8988T (cell line): ENCODE results near the gene PTPRN2.
"Not testable (repeated sequence)": the region's sequence is repeated elsewhere in the genome, so short reads cannot be mapped to it uniquely, and the experiment has no call there.

Source experiments
- DNase-seq: peaks from one replicate; pipeline ENCODE4 v3.0.0; 2011

The PTPRN2 gene

DNA sequence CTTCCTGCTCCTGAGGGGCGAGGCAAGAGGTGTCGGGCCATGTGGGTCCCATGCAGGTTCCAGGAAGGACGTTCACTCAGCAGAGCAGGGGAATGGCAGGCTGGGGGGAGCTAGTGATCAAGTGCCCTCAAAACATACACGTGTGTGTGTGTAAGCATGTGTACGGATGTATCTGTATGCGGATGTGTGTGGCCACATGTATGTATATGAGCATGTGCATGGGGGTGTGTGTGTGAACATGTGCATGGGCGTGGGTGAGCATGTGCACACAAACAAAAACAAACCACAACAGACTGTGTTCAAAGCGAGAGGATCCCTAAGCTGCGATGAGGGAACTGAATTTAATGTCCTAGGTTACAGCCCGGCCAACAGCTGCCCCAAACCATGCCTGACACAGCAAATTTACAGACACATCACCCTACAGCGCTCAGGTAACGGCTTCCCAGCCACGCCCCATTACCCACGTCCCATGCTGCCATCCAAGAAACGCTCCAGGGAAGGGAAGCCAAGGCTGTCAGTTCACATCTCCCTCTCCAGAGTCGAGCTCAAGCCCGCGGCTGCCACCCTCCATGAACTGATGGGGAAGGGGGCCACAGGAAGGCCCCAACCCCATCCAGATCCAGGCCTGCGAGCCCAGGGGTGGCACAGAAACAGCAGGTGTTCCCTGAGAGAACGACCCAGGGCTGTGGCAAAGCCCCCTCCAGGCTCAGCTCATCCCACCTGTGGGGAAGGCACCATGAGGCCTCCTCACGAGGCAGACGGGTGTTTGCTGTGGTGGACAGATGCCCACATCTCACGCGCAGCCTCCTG, 56.6 kb downstream of the PTPRN2 start:
- DNase-seq = no peak

DNA sequence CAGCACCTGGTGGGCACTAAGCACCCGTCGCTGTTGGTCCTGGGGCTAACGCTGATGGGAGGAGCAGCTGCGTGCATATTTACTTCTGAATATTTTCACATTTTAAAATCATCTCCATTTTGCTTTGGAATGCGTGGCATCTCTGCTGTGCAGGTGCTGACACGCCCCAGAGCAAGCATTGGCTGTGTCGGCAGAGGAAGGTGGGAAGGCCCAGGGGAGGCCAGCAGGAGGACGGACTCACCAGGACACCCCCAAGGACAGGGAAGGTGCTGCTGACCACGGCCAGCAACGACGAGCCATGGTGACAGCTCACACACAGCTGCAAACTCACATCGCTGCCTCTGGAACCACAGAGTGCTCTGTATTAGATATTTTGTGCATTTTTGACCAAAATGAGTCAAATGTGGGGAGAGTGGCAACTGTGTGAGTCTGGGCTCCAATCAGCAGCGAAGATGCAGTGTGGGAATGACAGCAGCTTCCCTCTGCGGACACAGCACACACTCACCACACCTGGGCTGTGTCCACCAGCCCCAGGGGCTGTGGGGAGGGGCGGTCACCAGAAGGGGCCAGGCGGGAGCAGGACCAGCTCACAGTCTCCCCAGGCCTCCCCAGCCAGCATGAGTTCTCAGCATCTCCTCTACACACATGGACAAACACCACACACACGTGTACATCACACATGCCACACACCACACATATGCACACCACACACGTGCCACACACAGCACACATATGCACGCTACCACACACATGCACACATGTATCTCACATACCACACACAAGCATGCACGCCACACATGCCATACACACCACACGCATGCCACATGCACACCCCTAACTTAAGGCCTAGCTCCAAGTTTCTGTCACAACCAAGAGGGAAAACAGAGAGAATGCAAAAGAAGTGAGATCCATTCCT, 58.2 kb downstream of the PTPRN2 start:
- DNase-seq = no peak

DNA sequence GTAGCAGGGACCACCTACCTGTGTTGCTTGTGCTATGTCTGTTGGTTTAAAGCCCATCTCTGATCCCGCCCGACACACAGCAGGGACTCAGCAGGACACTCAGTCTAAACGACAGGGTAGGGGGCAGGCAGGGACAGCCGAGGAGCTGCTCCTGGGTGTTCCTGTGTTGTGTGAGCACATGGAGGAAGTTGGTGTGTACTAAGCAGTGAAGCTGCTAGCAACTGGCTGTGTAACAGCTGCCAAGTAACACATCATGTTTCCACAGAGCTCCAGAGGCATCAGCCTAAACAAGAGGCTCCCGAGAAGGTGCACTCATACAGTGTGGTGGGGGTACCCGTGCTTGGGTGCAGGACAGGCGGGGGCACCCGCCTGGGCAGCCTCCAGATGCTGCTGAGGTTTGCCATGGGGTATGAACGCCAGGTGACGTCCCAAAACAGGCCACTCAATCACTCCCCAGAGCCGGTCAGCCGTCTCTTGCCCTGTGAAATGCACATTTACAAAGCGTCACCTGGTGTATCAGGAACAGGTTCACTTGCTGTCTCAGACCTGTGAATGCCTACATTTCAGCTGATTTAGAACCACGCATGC, 59.6 kb downstream of the PTPRN2 start:
- DNase-seq = no peak

DNA sequence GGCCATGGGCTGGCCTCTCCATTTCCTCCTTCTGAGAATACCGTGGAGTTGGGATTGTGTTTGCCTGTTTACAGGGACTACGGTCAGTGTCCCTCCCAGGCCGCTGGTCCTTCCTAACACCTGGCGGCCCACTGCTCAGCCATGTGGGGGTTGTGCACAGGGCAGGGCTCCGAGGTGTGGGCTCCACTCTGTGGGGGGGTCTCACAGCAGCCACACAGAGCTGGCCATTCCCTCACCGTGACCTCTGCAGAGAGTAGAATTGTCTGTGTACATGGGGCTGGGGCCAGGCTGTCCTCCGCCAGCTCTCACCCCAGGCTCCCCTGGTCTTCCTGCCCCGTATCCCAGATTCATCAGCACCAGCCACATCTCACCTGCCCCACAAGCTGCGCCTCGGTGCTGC, 60.1 kb downstream of the PTPRN2 start:
- DNase-seq = no peak

DNA sequence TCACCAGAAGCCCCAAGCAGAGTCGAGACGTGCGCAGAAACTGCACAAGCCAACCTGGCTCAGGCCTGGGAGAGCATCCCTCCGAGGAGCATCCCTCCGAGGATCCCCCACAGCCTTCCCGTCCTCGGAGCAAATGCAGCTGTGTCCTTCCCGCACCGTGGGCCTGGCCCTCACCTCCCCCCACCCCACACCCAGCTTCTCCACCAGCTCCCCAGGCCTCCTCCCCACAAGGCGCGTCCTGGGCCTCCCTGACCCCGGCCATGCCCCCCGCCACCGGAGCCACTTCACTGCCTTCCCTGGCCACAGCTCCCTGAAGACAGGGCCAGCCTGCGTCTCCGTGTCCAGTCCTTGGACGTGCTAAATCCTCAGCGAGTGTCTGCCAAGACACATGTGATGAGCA, 60.6 kb downstream of the PTPRN2 start:
- no peak for DNase-seq

DNA sequence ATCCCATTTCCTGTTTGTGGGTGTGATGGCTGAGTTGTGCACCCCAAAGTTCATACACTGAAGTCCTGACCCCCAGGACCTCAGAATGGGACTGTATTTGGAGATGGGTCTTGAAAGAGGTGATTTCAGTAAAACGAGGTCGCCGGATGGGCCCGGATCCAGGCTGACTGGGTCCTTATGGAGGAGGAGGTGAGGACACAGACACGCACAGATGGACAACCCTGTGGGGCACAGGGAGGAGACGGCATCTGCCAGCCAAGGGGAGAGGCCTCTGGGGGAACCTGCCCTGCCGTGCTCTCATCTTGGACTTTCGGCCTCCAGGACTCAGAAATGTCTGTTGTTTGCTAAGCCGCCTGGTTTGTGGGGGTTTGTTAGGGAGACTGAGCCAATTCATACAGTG, 61.1 kb downstream of the PTPRN2 start:
- DNase-seq = no peak

DNA sequence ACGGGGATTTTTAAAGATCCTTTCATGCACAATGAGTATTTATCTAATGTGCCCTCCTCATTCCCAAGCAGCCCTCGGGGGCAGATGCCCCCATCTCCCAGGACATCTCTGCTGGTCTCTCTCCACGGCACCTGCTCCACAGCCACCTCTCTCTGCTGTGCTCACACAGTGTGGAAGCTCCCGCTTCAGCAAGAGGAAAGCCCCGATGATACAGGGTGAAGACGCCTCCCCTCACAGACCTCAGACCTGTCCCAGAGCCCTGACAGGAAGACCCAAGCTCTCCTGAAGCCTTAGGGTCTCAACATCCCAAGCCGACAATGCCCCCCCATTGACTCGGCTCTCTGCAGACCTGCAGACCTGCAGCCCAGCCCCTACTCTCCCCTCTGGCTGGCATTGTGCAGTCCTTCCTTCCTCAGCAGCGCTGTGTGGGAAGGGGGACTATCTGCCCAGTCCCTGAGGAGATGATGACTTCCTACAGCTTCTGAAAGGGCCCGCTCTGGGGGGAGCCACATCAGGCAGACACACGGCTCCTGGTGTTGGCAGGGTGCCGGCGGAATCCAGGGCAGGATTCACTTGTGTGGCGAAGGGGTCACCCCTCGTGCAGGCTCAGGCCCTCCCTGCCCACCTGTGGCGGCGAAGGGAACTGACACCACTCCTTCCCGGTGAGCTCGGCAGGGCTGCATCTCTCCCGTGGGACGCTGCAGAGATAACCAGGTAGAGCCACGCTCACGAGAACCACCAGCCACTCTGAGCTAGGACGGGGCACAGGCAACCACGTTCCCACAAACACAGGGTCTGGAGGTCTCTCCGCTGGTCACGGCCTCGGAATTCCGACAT, 61.8 kb downstream of the PTPRN2 start:
- DNase-seq = no peak

DNA sequence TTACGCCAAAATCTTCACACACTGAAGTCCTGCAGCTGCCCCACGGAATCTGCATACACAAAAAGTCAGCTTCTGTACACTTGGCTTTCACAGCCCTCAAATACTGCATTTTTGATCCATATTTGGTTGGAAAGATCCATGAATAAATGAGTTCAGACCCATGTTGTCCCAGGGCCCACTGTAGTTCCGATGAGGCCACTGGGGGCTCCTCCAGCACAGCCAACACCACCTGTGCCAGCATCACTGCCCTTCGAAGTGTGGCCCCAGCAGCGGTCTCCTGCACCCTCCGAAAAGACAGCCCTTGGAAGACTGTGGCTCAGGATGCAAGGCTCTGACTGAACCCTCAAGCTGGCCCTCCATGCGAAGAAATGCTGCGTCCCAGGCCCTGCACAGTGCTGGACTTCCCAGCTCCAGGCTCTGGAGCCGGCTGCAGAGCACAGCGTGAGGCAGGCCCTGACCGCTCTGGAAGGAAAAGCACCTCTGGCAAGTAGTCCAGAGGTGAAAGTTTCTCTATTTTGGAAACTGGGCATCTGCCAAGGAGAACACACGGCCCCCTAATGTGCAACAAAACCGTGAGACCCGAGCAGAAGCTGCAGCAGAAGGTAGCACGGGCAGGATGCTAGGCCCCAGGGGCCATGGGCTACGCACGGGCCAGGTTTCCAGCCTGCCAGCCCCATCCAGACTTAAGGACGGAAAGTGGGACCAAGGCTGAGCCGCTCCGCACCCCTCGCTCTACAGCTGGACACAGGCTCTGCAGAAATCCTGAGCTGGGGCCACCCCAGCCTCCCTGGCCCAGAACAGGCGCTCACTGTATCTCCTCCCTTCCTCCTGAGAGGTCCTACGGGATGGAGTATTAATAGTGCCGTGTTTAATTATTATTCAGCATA, 62.6 kb downstream of the PTPRN2 start:
- DNase-seq = no peak

DNA sequence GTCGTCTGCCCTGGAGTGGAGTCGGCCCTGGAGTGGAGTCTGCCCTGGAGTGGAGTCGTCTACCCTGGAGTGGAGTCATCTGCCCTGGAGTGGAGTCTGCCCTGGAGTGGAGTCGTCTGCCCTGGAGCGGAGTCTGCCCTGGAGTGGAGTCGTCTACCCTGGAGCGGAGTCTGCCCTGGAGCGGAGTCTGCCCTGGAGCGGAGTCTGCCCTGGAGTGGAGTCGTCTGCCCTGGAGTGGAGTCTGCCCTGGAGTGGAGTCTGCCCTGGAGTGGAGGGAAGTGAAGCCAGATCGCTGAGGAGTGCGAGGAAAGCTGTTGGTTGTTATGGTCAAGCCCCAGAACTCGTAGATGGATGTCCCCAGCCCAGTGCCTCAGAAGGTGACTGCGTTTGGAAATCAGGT, 63.3 kb downstream of the PTPRN2 start:
- not testable (repeated sequence) for DNase-seq

DNA sequence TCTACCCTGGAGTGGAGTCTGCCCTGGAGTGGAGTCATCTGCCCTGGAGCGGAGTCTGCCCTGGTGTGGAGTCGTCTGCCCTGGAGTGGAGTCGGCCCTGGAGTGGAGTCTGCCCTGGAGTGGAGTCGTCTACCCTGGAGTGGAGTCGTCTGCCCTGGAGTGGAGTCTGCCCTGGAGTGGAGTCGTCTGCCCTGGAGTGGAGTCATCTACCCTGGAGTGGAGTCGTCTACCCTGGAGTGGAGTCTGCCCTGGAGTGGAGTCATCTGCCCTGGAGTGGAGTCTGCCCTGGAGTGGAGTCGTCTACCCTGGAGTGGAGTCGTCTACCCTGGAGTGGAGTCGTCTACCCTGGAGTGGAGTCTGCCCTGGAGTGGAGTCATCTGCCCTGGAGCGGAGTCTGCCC, 63.7 kb downstream of the PTPRN2 start:
- not testable (repeated sequence) for DNase-seq

DNA sequence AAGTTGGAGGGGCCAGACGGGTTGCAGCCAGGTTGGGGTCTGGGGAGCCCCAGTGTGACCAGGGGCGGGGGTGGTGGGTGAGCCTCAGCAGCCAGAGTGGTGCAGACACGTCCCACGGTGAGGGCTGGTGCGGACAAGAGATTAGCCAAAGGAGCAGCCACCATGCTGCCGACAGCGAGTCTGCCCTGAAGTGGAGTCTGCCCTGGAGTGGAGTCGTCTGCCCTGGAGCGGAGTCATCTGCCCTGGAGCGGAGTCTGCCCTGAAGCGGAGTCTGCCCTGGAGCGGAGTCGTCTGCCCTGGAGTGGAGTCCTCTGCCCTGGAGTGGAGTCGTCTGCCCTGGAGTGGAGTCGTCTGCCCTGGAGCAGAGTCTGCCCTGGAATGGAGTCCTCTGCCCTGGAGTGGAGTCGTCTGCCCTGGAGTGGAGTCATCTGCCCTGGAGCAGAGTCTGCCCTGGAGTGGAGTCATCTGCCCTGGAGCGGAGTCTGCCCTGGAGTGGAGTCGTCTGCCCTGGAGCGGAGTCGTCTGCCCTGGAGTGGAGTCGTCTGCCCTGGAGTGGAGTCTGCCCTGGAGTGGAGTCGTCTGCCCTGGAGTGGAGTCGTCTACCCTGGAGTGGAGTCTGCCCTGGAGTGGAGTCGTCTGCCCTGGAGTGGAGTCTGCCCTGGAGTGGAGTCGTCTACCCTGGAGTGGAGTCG, 64.3 kb downstream of the PTPRN2 start:
- not testable (repeated sequence) for DNase-seq

DNA sequence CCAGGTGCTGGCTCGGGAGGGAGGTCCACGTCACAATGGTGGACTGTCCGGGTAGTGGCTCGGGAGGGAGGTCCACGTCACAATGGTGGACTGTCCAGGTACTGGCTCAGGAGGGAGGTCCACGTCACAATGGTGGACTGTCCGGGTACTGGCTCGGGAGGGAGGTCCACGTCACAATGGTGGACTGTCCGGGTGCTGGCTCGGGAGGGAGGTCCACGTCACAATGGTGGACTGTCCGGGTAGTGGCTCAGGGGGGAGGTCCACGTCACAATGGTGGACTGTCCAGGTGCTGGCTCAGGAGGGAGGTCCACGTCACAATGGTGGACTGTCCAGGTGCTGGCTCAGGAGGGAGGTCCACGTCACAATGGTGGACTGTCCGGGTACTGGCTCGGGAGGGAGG, 65.8 kb downstream of the PTPRN2 start:
- DNase-seq = not testable (repeated sequence)

DNA sequence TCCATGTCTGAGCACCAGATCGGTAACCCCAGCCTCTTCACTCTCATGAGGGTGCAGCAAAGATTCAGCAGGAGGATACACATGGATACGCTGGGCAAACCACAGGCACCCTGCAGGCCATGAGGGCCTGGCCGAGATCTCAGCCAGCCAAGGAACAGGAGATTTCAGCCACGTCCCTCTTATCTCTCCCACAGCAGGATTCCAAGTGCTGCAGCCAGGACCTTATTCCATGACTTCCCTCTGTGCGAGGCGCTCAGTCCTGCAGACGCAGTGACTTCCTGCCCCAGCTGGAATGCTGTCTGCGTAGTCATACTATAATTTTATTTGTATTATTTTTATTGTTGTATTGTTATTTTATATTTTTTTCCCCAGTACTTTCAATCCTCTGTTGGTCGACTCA, 66.8 kb downstream of the PTPRN2 start:
- no peak for DNase-seq

DNA sequence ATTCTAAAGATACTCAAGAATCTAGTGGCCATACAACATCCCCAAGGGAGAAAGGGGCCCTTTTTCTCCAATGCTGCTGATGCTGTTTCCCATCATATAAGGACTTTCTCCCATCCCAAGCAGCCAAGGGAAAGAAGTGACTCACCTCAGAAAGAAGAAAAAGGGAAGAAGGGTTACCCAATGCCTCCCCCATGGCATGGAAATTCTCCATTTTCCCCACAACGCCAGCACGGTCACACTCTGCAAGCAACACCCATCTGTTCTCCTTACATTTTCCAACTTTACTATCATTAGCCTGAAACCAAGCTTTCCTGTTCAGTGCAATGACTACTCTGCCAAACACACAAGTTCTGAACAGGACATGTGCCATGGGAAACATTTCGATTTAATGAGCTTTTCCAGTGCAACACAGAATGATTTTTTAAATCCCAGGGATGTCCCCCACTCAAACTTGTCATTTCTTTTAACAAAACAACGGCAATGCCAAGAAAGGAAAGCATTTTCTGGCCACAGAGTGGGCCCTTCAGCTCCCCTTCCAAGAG, 67.9 kb downstream of the PTPRN2 start:
- DNase-seq = no peak

DNA sequence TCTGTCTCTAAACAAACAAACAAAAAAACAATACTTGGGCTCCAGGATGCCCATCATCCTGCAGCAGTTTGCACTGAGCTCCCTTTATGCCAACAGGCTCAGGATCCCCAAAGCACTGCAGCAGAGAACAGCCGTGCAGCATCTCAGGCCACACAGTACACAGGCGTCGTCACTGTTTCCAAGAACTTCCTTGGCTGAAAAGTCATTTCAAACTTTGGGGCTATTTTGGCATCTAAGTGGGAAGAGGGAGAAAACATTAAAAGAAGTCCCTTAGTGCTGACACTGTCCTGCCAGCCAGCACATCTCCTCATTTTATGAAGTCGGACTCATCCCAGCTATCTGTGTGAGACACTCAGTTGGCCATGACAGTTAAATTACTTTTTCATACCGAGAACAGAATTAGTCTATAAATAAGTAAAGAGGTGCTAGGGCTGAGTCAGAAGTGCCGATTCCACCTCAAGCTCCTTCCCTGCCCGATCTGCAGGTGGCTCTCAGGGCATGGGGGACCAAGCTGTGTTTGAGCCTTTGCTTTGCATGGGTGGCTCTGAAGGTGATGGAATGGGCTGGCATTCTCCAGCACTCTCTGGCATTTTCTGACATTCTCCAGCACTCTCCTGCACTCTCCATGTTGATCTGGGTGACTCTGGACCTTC, 68.5 kb downstream of the PTPRN2 start:
- no peak for DNase-seq

DNA sequence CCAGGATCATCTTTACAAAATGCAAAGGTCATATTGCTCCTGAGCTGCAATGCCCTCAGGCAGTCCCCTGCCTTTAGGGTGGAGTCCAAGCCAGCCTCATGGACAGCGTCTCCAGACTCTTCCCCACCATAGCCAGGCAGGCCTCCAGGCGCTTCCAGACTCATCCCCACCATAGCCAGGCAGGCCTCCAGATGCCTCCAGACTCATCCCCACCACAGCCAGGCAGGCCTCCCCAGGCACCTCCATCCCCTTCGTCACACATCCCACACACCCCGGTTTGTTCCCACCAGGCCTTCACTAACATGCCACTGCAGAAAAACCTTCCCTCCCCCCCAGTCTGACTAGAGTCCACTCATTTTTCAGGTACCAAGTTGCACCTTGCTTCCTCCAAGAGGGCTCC, 70.1 kb downstream of the PTPRN2 start:
- DNase-seq = no peak

DNA sequence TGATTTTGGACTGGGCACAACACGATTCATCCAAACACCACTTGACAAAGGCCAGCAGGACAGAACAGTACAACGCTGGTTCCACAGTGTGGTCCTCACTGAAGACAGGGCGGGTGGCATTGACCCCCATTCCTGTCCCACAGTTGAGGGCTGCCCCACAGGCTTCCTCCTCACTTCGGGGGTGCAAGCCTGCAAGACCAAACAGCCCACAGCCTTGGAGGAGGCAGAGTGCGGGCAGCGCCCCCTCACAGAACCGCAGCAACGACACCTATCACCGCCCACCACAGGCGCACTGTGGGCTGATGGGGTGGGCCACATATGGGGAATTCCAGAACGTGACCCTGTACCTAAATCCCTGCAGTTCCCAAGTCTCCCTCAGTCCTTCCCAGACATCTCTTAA, 70.6 kb downstream of the PTPRN2 start:
- no peak for DNase-seq

DNA sequence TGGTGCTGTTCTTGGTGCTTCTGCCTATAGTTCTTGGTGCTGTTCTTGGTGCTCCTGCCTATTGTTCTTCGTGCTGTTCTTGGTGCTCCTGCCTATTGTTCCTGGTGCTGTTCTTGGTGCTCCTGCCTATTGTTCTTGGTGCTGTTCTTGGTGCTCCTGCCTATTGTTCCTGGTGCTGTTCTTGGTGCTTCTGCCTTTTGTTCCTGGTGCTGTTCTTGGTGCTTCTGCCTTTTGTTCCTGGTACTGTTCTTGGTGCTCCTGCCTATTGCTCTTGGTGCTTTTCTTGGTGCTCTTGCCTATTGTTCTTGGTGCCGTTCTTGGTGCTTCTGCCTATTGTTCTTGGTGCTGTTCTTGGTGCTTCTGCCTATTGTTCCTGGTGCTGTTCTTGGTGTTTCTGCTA, 71.1 kb downstream of the PTPRN2 start:
- DNase-seq = no peak

DNA sequence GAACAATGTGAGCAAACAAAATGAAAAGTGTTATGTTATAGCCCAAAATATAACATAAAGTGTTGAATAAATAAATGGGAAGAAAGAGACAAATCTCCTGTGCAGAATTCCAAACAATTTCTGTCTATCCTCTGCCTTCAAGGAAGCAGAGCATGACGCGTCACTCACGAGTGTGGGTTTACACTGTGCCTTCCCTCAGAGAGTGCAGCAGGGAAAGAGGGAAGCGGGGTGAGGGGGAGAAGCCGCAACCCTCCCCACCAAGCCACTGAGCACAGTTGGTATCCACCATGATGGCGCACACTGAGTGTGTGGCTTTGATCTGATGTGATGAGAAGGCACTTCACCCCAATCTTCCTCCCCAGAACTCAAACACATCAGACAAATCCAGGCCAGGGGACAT, 74.8 kb downstream of the PTPRN2 start:
- no peak for DNase-seq

DNA sequence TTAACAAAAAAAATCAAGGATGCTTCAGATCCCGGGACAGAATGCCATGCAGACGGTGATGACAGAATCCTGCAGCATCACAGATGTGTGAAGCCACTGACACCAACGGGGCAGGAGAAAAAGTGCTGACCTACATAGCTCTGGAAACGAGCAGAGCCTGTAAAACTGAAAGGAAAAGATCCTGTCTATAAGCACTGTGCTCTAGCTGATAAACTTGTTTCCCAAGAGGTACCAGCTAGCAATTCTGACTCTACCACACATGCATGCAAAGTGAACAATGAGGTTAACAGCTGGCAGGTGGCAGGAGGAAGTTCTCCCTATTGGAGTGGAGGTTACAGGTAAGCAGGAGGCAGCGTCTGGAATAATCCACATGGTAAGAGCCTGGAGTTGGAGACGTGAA, 75.6 kb downstream of the PTPRN2 start:
- DNase-seq = no peak
